ENCODE results near the gene MED20. TPM values are rescaled to one million over a fixed set of nuclear protein-coding genes. Genes with fewer than 3 reads are reported as not detected.

Gene MED20
- total and polyA plus RNA-seq, 2 of the 4 experiments (the other 2 are of a cell fraction) = 24.8 to 38.2 TPM

DNA sequence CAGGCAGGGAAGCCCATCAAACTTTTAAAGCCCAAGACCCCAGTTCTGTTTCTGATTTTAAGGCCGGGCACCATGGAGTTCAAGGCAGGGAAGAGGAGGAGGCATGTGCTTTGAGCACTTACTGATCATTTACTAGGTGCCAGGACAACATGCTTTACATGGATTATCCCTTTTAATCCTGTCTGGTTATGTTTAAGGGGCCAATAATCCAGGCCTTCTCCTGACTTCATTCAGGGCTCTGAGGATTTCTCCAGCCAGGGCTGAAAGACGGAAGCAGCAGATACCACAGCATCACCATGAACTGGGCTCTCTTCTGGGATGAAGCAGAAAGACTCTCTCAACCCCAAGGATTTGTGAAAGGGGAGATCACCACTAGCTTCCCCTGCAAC is 16.5 kb upstream of the MED20 start:
- POLR2A ChIA-PET (ENCODE audit: unreplicated experiment) = no interaction called here
- Histone ChIP-seq H3K23ac (ENCODE audit: low read depth, low read length) (no peak overlapping the region), H3K14ac (replicated peaks; ENCODE audit: low read depth, low read length) (no peak overlapping the region), H2AK5ac (ENCODE audit: low read depth, low read length) (no peak overlapping the region), H3K27me3 (ENCODE audit: control insufficient read depth, insufficient read depth, low read length) (no peaks in the 10 kb centered on the region), H4K5ac (ENCODE audit: low read depth, low read length) (no peak overlapping the region), H3K4me1 (ENCODE audit: control insufficient read depth, insufficient read depth, low read length) (peaks cover 30% of the 10 kb centered on the region), H3K79me1 (ENCODE audit: low read depth in 1 of 2, low read length in 2 of 2) (peaks cover 19 to 69% of the 10 kb centered on the region in 2 experiments; a peak in 3 of 4 replicates), H3K27ac (ENCODE audit: insufficient read depth, low read length) (no peak overlapping the region), H3K9ac (ENCODE audit: low read depth, low read length) (no peak overlapping the region), H3K18ac (ENCODE audit: low read depth, low read length) (no peak overlapping the region), H3K9me1 (ENCODE audit: insufficient read depth, low read length) (peaks cover 11% of the 10 kb centered on the region; the same call in 1 of the 2 replicates), H3K36me3 (ENCODE audit: control insufficient read depth, insufficient read depth, low read length) (peaks cover 31% of the 10 kb centered on the region), H2BK20ac (ENCODE audit: low read depth, low read length) (no peak overlapping the region), H3K4me3 (ENCODE audit: insufficient read depth, low read depth, low read length) (no peak overlapping the region), H4K8ac (ENCODE audit: low read depth in 2 of 2, low read length in 2 of 2) (no peak overlapping the region), H3K4me2 (ENCODE audit: low read depth, low read length) (no peak overlapping the region), H3K4ac (ENCODE audit: low read depth, low read length) (no peak overlapping the region), H2BK15ac (ENCODE audit: low read depth, low read length) (no peak overlapping the region), H3K56ac (ENCODE audit: extremely low read depth, insufficient read depth, low read length) (no peak overlapping the region), H2AK9ac (replicated peaks; ENCODE audit: low read depth, low read length, poor library complexity) (no peak overlapping the region), H2AFZ (replicated peaks; ENCODE audit: low read length, poor library complexity) (no peak overlapping the region), H2BK120ac (ENCODE audit: low read depth, low read length) (no peak overlapping the region), H4K20me1 (ENCODE audit: insufficient read depth, low read length) (peaks cover 54% of the 10 kb centered on the region), H4K91ac (ENCODE audit: insufficient read depth, low read depth, low read length) (no peak overlapping the region), H2BK5ac (ENCODE audit: low read depth, low read length, poor library complexity, severe bottlenecking) (no peak overlapping the region), H3K9me3 (ENCODE audit: control insufficient read depth, insufficient read depth, low read length) (no peaks in the 10 kb centered on the region)
- DNase-seq (no peak), ATAC-seq (ENCODE audit: low read depth) (no peak)
- TF ChIP-seq RCOR1 (IDR thresholded peaks at IDR 0.05; ENCODE audit: insufficient replicate concordance, low read length) (no peak), CEBPB (IDR thresholded peaks at IDR 0.05; ENCODE audit: low read depth, low read length) (no peak)
- in situ Hi-C loops (cut with MboI; ENCODE audit: low sequenced_read_pairs) (loop anchor here (5.0 to 10.0 kb wide), 2 partner anchors 105 to 153 kb away; partner anchors contain the start of genes PRICKLE4 and TOMM6), dilution Hi-C loops (cut with HindIII; ENCODE audit: low sequenced_read_pairs, unreplicated experiment) (no loop called here), intact Hi-C loops (cut with micrococcal nuclease) (loop anchor here (2.0 to 5.0 kb wide), 3 partner anchors 15 to 155 kb away; partner anchors contain the start of gene PRICKLE4)
- WGBS, 2 experiments (ENCODE audit: extremely low coverage in 2 of 2, insufficient read length in 1 of 2) = 71% methylated on average over 1 of the region's 2 CpGs; no CpG with 5 or more reads in 1 of the 2 experiments
- no TSS peak for BruUV-seq (replicated peaks)
- CTCF ChIA-PET = no interaction called here
